Hematopoietic multipotent progenitor cell treated with erythropoietin and hydrocortisone succinate and interleukin-3 and kit ligand, for 17 days (in vitro differentiated cells): ENCODE results near the gene COL8A1.
"Not testable (repeated sequence)": the region's sequence is repeated elsewhere in the genome, so short reads cannot be mapped to it uniquely, and the experiment has no call there.

Source experiments
- DNase-seq: peaks from one replicate; pipeline ENCODE4 v3.0.0-alpha.2; 2015; ENCODE audit warnings: low spot score

The COL8A1 gene

DNA sequence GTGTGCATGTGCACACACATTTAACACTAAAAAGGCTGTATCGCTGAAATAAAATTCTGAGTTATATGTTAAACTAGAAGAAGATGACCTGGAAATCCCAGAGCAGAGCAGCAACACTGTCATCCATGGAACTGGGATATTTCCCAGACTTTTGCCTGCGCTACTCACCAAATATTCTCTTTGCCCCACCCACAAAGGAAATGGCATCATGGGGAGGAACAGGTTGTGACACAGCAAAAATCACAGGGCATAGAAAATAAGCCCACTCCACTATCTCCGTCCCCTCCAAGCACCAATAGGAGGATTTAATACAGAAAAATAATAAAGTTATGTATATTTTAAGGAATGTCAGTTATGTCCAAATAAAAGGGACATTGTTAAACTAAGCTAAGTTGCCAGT lies 71.7 kb downstream of the COL8A1 start:
- DNase-seq, result no peak

DNA sequence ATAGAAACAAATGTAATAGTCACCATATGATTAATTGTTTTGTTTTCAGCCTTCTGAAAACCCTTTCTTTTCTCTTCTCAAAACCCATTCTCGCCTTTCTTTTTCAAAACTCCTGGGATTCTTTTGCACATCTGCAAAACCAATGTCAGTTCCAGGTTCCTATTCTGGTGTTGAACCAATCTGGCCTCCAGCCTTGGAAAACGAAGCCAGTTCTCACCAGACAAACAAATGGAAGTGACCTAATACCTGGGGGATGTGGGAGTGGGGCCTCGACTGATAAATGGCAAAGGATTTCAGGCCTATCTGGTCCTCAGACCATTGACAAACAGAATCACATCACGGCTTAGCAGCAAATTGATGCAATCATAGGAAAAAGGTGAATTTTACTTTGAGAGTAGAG lies 73.0 kb downstream of the COL8A1 start:
- DNase-seq, result no peak

DNA sequence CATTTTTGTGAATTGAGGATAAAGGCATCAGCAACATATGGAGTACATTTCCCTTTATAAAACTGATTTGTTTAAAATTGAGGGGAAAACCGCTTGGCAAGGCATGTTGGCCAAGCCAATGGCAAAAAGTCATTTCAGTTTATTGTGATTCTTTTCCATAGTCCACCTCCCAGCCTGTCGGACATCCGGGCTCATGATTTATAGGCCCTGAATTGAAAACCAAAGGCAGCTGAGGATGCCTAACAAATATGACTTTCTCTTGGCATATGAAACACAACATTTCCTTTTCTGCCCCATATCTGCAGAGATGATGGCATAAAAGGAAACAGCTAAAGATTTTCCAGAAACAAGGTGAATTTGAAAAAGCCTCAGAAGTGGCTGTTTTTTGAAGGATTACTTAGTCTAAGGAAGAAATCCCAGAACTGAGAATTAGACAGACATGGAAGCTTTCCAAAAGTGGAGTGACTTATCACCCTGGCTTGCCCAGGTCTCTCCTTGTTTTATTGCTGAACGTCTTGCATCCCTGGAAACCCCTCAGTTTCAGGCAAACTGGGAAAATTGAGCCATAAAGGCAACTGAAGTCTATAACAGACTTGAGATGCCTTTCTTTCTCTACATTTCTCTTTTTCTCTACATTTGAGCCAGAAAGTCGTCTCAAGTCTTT lies 74.0 kb downstream of the COL8A1 start:
- no peak for DNase-seq

DNA sequence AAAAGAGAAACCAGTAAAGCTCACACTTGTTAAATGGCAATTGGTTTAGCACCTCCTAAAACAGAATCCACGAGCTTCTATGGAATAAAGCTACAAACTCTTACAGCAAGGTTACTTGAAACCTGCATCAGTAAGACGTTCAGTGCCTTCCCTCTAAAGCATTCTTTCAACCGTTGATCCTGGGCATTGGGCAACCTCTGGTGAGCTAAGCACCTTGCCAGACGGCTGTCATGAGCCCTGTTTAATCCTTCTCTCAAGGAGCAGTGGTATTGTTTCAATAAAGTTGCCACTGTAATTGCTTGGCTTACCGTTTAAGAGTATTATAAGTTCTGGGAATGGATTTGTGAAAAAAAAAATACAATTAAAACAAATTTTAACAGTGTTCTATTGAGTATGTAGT lies 75.0 kb downstream of the COL8A1 start:
- no peak for DNase-seq

DNA sequence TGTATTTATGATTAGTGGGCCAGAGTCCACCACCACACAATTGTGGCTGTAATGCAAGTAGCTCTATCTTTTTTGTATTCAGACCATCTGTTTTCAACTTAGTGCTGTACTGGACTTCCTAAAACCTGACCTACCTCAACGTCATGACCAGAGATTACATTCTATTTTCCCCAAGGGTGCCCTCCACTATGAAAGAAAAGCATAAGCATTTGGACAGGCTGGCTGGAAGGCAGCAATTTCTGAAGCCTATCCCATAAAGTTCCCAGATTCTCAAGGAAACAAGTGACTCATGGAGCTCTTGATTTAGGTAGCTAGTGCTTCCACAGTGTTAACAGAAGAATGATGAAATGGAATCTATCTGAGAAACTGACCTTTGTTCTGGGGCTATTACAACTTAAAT lies 75.8 kb downstream of the COL8A1 start:
- DNase-seq, result no peak

DNA sequence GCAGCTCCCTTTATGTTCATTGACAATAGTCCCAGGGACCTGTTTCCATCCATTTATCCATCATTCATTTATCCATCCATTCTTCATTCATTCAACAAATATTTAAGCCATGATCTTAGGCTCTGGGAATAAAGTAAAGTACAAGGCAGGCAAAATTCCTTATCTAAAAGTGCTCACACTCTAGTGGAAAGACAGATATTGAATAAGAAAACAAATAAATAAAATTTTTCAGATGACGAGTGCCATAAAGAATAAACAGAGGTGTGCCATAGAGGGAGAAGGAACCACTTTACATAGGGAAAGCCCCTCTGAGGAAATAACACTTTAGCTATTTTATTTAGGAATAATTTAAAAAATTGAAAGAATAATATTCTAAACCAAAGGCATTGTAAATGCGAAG lies 76.2 kb downstream of the COL8A1 start:
- no peak for DNase-seq

DNA sequence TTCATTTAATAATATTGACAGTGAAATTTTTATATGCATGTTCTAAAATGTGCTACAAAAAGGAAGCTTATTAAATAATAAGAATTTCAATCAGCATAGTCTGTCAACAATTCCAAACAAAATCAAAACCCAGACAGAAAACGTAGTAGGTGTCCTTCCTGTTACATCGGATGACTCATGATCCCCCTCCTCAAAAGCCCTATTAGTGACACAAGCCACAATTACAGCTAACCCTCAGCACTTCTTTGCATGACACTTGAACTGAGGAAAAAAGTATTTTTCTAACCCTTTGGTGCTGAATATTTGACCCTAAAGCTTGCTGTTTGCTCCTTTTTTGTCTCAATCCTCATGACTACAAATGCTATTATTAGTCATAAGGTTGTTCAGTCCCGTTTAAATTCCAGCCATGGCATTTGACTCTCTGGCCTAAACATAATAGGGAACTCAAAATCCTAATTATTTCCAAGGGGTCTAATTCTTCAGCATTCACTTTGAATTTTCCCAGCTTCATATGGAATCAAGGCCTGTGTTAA lies 78.1 kb downstream of the COL8A1 start:
- no peak for DNase-seq

DNA sequence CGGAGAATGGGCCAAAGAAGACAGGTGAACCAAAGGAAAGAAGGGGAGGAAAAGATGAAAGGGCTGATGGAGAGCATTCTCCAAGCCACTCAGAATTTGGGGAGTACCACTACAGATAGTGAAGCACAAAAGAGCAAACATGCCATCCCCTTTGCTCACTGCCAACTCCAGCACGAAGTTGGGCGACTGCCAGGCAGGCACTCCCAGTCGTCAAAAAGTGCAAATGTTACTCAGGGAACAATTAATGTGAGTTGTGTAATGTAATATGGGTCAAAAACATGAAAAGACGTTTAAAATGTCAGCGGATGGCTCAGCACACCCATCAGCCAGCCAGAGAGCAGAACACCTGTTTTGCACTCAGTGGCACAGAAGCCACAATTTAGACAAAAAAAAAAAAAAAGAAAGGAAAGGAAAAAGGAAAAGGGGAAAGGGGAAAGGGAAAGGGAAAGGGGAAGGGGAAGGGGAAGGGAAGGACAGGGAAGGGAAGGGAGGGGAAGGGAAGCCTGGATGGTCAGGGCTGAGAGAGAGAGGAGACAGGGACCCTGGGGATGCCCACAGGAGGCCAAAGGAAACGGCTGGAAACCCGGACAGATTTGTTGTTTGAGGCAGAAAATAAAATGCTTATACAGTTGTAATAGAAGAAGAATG lies 82.7 kb downstream of the COL8A1 start:
- no peak for DNase-seq

DNA sequence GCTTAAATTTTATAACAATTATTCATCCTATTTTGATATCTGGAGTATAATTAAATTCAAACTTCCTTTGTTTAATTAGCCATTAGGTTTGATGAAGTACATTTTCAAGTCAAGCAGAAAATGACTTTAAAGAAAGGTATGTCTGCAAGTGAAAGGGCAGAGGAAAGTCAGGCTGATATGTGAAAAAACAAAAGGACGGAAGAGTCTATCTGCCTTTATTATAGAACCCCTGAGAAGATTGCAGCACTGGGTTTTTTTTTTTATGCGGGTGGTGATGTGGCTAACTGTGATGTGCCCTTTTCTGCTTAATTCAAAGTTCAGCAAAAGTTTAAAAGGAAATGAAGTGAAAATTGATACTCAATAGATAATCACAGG lies 83.2 kb downstream of the COL8A1 start:
- no peak for DNase-seq

DNA sequence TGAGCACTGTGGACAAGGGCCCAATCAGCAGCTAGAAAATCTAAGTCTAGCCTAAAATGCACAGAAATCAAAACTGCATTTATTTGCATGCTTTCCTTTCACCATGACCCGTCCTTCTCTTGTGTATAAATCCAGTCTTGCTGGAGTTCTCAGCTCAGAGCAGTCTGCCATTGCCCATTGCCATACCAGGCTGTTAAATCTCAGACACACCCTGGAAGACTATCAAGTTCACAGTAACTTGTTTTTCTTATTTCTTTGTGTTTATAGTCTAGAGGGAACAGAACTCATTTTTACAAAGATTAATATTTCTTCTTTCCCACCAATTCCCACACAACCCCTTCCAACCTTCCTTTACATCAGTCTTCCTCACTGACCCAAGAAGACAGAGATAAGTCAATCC lies 85.9 kb downstream of the COL8A1 start:
- DNase-seq, result no peak

DNA sequence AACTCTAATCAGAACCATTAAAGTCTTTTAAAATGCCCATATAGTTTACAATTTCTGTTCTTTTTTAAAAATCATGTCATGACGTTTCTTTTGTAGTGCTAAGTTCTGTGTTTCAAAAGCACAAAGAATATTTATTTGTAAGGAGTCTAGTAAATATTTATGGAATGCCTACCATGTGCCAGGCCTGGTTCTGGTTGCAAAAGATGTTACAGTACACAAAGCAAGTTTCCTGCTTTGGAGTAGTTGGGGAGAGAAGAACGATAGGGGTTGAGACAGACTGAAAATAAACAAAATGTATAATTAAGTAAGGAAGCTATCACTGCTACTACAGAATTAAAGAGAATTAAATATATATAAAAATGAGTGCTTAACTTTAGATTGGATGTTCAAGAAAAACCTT lies 92.5 kb downstream of the COL8A1 start:
- DNase-seq, result no peak

DNA sequence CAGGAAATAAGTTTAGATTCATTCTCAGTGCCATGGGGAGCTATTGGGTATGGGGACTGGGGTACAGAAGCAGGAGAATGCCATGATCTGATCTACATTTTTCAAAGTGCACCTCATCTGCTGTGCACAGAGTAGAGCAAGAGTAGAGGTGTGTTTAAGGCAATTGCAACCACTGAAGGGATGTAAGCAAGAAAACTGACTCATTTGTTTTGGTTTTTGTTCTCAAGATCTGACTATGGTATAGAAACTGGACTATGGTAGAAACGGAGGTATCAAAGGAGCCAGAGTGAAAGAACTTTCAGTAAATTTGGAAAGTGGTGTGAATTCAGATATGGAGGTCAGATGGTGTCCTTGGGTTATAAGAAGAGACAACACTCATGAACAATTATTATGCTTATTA lies 93.1 kb downstream of the COL8A1 start:
- no peak for DNase-seq

DNA sequence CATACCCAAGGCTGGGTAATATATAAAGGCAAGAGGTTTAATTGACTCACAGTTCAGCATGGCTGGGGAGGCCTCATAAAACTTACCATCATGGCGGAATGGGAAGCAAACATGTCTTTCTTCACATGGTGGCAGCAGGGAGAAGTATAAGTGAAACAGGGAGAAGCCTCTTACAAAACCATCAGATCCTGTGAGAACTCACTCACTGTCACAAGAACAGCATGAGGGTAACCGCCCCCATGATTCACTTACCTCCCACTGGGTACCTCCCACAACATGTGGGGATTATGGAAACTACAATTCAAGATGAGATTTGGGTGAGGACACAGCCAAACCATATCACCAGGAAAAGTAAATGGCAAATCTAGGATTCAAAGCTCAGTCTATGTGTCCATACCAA lies 102.0 kb downstream of the COL8A1 start:
- not testable (repeated sequence) for DNase-seq

DNA sequence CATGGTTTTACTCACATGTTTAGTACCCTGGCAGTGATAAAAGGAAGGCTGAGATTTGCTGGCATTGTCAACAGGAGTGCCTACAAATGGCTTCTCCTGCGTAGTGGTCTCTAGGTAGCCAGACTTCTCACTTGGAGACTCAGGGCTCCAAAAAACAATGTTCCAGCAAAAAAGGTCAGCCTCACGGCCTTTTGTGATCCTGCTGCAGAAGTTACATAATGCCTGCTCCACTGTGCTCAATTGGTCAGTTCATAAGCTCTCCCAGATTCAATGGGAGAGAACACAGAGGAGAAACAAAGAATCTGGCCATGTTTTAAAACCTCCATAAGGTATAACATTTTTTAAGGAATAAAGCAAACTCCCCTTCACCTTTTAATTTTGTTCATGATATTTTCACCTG lies 103.2 kb downstream of the COL8A1 start:
- DNase-seq, result no peak

DNA sequence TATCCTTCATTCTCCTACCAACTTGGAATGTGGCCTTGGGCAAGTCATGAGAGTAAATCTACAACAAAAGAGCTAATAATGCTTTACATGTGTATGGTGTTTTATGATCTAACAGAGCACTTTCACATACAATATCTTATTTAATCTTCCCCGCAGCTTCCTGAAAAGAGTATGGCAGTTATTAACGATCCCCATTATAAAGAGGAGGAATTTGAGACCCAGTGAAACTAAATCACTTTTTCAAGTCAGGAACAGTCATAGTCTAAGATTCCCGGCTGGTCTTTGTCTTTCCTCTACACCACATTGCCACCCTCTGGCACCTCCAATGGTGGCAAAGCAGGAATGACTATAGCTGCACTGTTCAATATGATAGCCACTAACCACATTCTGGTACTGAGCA lies 109.5 kb downstream of the COL8A1 start:
- no peak for DNase-seq

DNA sequence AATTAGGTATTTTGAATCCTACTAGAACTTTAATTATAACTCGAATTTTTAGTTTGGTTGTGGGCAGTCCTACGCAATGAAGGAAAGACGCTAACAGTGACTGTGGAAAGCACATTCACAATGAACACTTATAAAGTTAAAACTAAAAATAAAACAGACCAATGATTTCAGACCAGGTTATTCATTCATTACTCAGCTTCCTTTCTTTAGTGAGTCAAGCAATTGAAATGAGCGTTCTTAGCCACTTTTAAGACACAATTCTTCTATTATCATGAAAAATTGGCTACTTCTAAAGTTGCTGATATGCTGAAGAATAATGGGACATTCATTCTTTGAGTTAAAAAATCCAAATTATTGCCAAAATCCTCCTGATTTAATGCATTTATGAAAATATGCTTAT lies 113.3 kb downstream of the COL8A1 start:
- DNase-seq, result no peak

DNA sequence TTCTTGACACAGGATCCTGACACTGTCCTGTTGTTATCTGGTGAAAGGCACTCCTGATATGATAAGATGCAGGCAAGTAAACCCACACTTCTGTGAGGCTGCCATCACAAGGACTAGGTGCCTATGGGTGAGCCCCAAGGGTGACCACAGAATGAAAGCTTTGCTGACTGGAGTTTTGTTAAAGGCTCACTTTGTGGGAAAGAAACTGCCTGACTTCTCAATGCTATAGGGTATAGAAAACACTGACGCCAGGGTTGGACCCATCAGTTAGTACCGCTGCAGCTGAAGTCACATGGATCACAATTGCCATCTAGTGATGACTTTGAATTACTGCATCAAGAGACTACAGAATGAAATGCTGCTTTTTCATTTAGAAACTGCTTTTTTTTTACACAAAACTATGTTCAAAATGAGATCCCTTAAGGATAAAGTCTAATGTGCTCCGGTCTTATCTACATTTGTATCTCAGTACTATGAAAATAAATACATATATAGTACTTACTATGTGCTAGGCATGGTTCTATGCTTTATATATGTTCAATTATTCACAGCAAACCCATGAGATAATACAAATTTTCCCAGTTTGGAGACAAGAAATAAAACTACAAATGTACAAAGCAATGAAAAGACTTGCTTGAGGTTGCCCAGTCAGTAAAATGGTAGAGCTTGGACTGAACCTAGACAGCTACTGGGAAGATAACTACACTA lies 115.0 kb downstream of the COL8A1 start:
- peak; percentile 8 for DNase-seq

DNA sequence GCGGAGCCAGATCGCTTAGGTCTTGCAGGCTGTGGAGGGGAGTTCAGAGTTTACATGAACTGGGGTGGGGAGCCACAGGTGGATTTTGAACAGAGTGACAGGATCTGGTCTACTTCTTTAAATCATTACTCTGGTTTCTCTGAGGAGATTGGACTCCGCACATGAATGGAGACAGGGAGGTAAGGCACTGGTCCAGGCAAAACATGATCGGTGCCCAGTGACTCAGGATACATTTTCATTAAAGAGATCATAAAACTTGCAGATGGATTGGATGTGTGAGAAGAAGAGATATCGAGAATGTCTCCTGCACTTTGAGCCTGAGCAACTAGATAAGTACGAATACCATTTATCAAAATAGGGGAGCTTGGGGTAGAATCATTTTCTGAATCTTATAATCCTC lies 117.4 kb downstream of the COL8A1 start:
- DNase-seq, result no peak

DNA sequence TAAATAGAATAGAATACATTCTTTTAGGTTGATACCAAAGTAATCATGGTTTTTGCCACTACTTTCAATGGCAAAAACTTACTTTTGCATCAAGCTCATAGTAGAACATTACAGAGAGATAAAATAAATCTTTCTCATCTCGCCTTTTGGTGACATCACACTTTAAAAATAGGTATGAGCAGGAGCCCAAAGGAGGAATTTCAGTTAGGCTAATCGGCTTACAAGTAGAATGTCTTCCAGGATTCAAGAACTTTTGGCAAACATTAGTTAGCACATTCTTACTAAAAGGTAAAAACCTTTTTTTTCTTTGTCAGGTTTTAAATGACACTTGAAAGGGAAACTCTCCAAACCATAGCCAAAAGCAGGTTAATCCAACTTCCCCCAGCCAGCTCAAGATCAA lies 119.6 kb downstream of the COL8A1 start:
- DNase-seq, result no peak

DNA sequence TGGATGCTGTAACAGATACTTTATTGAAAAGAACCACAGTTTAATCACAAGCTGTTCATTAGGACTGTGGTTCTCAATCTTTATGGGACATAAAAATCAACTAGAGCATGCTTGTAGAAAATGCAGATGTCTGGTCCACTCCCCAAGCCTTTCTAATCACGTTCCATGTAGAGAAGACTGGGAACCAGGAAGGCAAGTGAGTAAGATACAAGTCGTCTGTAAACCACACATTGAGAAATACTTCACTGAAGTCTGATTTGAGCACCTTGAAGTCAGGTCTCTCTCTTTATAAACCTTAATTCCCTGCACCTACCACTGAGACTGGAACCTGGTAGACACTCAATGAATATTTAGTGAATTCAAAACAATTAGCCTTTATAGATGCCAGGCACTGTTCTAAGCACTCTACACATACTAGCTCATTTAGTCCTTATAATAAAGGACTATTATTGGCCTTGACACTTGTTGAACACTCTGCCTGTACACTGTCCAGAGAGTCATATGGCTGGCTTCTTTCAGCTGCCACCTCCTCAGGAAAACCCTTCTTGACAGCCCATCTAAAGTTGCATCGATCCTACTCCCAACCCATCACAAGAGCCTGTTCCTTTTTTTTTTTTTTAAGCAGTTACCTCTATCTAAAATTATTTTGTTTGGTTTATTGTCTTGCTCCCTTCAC lies 120.2 kb downstream of the COL8A1 start:
- no peak for DNase-seq

DNA sequence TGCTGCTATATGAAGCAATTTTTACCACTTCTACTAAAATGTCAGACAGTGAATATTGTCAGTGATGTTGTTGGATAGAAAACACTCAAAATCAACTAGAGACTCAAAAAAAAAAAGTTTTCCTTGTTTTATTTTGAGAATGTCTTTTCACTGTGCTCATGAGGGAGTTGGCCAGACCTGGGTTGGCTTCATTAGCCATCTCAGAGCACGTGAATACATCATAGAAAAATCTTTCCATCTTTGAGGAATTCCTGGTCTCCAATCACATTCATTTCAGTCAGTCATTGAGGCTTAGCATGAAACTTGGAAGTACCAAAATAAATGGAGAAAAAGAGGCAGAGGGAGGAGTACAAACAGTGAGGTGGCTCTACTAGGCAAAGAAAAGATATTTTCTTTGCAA lies 121.6 kb downstream of the COL8A1 start:
- no peak for DNase-seq

DNA sequence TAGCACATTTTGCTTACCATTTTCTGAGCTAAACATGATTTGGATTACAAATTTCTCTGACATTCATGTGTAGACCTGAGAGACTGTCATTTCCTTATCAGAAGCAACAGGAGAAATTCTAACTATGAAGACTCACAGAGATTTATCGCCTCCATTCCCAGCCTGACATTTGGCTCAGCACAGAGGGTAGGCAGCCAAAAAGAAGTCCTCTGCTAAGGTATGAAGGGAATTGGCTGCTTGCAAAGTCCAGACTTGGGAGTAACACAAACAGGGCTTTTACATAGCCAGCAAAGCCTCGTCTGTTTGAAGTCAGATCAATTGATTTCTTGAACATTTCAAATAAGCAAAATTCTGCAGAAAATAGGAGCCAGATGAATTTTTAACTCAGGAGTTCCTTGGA lies 122.2 kb downstream of the COL8A1 start:
- DNase-seq, result no peak
